Right lung (tissue), 10 donors: Measurements from ENCODE around the gene ANLN. TPM values are rescaled to one million over a fixed set of nuclear protein-coding genes. Genes with fewer than 3 reads are reported as not detected.

Experiments
- DNase-seq, 2 donors: peaks; one replicate each; pipeline ENCODE4 v3.0.0-alpha.2; 2013
- long read RNA-seq, 8 donors: transcript quantifications; one replicate each; lab custom pipeline, GENCODE V29; 2026
- polyA plus RNA-seq, 5 donors: library from polyadenylated mRNA; unstranded; fragments of 120-200 nt; gene quantifications; one replicate each; pipeline versions ENCODE4 v1.2.1 to v1.2.3, GENCODE V29; 2013; ENCODE audit warnings: inconsistent platforms in 1 of 5, low replicate concordance in 1 of 5; ENCODE audit not compliant: insufficient read length in 5 of 5, insufficient read depth in 1 of 5

The ANLN gene, protein sequence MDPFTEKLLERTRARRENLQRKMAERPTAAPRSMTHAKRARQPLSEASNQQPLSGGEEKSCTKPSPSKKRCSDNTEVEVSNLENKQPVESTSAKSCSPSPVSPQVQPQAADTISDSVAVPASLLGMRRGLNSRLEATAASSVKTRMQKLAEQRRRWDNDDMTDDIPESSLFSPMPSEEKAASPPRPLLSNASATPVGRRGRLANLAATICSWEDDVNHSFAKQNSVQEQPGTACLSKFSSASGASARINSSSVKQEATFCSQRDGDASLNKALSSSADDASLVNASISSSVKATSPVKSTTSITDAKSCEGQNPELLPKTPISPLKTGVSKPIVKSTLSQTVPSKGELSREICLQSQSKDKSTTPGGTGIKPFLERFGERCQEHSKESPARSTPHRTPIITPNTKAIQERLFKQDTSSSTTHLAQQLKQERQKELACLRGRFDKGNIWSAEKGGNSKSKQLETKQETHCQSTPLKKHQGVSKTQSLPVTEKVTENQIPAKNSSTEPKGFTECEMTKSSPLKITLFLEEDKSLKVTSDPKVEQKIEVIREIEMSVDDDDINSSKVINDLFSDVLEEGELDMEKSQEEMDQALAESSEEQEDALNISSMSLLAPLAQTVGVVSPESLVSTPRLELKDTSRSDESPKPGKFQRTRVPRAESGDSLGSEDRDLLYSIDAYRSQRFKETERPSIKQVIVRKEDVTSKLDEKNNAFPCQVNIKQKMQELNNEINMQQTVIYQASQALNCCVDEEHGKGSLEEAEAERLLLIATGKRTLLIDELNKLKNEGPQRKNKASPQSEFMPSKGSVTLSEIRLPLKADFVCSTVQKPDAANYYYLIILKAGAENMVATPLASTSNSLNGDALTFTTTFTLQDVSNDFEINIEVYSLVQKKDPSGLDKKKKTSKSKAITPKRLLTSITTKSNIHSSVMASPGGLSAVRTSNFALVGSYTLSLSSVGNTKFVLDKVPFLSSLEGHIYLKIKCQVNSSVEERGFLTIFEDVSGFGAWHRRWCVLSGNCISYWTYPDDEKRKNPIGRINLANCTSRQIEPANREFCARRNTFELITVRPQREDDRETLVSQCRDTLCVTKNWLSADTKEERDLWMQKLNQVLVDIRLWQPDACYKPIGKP
- polyA plus RNA-seq = 10 to 100 TPM; 20.7 to 73.3 (median 40.8) TPM
- long read RNA-seq, donor 1, partial matches to known transcripts = 17 of 17 reads
- long read RNA-seq, donor 1, other reads (novel, unspliced or antisense) = 0 of 17 reads
- long read RNA-seq, donor 2 = 0 reads
- long read RNA-seq, donor 3, partial matches to known transcripts = 6 of 7 reads
- long read RNA-seq, donor 3, other reads (novel, unspliced or antisense) = 0 of 7 reads
- long read RNA-seq, donor 4, full-length matches to known transcripts = 1 of 1 reads
- long read RNA-seq, donor 4, partial matches to known transcripts = 0 of 1 reads
- long read RNA-seq, donor 4, other reads (novel, unspliced or antisense) = 0 of 1 reads
- long read RNA-seq, donor 5, partial matches to known transcripts = 23 of 24 reads
- long read RNA-seq, donor 5, other reads (novel, unspliced or antisense) = 0 of 24 reads
- long read RNA-seq, donor 6 = 0 reads
- long read RNA-seq, donor 7, full-length matches to known transcripts = 2 of 2 reads
- long read RNA-seq, donor 7, partial matches to known transcripts = 0 of 2 reads
- long read RNA-seq, donor 7, other reads (novel, unspliced or antisense) = 0 of 2 reads
- long read RNA-seq, donor 8, full-length matches to known transcripts = 1 of 1 reads
- long read RNA-seq, donor 8, partial matches to known transcripts = 0 of 1 reads
- long read RNA-seq, donor 8, other reads (novel, unspliced or antisense) = 0 of 1 reads

DNA sequence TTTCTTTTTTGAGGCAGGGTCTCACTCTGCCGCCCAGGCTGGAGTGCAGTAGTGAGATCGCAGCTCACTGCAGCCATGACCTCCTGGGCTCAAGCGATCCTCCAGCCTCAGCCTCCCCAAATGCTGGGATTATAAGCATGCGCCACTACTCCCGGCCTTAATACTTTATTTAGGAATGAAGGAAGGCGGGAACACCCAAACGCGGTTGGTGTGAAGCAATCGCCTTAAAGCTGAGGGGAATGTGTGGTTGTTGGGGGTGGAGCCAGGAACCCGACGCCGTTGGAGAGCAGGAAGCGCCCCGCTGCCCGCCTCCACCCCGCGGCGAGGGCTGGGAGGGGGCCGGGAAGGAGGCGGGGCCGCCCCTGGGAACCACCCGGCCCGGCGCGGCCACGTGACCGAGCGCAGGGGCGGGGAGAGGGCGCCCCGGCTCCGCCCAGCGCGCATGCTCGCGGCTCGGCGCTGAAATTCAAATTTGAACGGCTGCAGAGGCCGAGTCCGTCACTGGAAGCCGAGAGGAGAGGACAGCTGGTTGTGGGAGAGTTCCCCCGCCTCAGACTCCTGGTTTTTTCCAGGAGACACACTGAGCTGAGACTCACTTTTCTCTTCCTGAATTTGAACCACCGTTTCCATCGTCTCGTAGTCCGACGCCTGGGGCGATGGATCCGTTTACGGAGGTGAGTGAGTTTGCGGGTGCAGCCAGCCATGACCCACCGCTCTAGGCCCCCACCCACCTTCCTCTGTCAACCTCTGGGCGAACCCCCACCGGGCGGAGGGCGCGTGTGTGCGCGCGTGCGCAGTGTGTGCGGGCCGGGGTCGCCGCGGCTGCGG is at the start of gene ANLN:
ANLN (plus strand) TSS at position 492 of the 828 bp plus-strand sequence; CDS start at position 657, 165 bp downstream.
- DNase-seq = peak; percentile 92 to 94

DNA sequence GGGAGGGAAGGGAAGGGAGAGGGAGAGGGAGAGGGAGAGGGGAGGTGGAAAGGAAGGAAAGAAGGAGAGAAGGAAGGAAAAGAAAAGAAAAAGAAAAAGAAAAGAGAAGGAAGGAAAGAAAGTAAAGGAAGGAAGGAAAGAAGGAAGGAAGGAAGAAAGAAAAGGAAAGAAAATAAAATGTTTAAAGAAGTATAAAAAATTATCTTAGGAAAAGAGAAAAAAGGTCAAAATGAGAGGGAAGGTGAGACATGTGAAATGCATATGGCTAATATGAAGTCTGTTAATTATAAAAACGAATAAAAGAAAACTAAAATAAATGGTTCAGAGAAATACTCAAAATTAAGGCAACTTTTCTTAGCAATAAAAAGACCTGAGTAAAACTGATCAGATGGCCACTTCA is 46.1 kb upstream of the ANLN start:
- DNase-seq = no peak

DNA sequence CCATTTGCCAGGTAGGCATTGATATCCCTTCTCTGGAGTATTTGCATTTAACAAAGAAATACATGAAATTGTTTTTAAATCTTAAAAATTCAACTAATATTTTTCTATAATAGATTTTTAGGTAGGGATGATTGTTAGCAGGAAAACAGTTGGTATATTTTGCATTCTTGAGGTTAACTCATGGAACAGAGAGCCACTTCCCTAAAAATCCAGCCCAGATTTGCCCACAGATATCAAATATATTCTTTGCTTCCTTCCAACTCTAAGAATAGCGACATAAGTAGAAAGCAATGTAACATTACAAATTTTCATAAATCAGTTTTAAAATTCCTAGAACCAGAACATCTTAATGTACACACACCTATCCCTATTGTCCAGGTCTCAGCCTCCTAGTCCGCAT is 45.0 kb upstream of the ANLN start:
- no peak for DNase-seq

DNA sequence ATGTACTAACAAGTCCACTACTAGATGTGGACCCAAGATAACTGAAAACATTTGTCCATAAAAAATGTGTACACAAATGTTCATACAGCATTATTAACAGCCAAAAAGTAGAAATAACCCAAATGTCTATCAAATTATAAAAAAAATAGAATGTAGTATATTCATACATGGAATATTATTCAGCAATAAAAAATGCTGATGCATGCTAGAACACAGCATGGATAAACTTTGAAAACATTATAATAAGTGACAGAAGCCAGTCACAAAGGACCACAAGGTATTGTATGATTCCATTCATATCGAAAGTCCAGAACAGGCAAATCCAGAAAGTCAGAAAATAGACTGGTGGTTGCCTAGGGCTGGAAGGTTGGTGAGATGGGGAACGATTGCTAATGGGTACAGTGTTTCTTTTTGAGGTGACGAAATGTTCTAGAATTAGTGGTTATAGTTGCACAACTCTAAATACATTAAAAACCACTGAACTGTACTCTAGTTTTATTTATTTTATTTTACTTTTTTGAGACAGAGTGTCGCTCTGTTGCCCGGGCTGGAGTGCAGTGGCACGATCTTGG is 43.3 kb upstream of the ANLN start:
- DNase-seq = no peak

DNA sequence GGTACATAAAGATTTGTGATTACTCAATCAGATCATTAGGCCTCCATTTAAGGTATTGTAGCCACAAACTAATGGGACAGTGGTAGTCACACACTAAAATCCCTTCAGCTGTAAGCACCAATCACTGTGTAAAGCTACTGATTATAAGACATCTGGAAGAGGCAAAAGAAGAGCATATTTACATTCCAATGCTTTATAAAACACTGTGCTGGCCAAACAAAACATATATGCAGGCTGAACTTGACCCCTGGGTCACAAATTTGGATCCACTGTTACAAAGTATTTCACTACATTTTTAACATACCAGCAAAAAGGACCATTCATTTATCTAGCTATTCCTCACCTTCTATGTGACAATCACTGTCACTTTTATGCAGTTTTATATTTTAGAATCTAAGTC is 41.4 kb upstream of the ANLN start:
- DNase-seq = no peak

DNA sequence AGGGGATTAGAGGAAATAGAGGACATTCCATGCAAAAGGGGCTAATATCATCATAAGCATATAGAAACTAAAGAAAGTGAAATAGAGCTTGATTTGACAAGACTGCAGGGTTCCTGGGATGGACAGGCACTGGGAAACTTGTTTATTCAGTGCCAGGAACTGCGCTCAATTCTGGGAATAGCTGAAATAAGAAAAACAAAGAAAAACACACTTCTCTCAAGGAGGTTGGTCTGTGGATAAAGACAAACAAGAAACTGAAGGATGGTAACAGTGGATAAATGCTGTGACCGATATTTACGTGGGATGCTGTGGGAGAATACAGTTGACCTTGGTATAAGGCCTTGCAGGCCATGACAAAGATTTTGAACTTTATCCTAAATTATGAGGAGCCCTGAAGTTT is 40.9 kb upstream of the ANLN start:
- DNase-seq = no peak

DNA sequence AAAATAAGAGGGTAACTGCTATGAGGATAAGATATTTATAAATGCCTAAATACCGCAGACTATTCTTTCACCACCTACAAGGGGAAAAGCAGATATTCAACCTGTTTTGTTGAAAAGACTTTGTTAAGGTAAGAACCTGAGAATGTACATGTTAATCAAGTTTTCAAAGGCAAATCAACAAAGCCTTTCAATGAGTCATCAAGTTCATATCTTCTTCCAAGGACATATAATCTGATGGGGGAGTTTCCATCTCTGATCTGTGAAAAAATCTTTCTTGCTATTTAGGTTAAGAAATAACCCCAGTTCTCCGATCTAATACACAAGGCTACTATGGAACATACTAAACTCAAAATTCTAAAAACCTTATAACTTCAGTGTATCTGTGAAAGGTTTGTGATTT is 40.0 kb upstream of the ANLN start:
- no peak for DNase-seq

DNA sequence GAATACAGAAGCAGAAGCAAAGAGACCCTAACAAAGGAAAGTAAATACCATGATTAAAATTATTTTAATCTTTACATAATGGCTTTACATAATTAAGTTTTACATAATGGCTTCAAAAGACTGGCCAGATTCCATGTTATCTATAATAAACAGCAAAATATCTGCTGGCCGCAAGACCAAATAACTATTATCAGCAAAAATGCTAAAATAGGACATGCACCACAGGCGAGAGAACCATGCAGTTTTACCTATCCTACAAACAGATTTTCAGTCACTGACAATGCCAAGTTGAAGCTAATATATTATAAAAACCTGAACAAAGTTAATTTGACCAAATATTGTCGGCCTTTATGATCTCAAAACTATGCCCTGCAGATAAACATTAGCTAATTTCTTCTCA is 34.2 kb upstream of the ANLN start:
- no peak for DNase-seq

DNA sequence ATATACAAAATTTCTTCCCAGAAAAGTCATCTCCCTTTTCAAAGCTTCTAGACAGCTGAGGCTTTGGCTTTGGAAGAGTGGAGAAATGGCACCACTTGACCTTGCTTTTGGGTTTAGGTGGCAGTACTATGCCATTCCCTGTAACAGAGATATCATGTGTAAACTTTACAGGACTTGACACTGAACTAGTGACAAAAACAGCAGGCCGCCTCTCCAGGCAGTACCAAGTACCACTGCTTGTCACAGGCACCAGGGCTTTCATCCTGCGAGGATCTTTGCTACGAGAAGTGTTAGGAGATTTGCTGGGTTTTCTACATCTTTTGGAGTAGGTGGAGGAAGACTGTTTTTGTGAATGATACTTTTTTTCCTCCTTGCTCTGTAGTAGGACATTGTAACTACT is 32.6 kb upstream of the ANLN start:
- DNase-seq = no peak

DNA sequence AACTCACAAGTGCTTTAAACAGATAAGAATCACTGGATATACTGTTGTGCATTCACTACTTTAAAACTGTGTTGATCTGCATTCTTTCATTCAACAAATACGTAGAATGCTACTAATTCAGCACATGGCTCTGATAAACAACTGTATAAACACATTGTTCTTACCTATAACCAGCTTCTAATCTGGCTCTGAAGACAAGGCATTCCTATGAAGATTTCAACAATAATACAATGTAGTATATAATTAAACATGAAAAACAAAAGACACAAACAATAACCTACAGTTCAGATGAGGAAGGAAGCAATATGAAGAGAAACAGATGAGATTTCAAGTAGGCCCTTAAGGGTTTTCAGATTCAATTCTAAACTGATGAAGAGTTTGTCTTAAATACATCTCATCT is 31.1 kb upstream of the ANLN start:
- DNase-seq = no peak

DNA sequence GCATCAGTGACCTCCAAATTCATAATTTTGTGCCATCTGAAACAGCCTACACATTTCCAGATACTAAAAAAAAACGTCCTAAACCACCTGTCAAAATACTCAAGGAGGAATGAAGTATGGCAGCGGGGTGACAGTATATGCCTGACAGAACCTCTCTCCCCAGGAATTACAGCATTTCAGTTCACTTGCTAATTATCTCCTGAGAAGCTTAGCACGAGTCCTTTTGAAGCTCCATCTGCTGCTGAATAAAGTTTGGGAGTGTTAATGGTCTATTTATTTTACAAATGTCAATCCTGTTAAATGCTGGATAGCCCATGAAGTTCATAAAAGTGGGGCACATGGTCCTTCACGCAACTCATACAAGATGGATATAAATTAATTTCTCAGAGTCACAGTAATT is 29.4 kb upstream of the ANLN start:
- DNase-seq = no peak

DNA sequence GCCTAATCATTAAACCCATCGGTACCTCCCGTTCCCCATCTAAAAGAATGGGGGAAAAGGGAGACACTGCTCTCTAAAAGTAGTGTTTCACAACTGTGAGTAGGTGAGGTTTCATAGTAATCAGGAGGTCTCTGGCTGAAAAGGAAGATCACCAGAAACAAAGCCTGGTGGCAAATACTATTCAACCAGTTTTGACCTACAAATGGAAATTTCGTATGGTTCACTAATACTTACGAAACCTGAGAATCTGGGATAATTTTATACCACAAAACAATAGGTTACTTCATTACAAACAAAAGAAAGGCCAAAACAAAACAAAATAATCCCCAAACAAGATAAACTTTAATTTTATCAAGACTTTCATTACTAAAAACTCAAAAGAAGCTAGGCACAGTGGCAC is 28.4 kb upstream of the ANLN start:
- no peak for DNase-seq

DNA sequence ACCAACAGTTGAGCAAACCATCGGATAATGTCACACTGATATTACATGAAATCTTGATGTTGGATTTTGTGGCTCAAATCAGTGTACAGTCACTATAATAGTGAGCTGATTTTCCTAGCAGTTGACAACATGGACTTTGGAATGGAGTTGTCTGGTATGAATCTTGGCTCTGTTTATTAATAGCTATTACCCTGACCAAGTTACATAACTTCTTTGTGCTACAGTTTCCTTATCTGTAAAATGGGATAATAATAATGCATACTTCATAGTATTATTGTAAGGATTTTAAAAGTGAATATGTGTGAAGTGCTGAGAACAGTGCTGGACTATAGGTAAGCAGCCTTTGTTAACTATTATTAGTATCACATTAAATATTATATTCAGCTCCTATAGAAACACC is 26.1 kb upstream of the ANLN start:
- DNase-seq = no peak

DNA sequence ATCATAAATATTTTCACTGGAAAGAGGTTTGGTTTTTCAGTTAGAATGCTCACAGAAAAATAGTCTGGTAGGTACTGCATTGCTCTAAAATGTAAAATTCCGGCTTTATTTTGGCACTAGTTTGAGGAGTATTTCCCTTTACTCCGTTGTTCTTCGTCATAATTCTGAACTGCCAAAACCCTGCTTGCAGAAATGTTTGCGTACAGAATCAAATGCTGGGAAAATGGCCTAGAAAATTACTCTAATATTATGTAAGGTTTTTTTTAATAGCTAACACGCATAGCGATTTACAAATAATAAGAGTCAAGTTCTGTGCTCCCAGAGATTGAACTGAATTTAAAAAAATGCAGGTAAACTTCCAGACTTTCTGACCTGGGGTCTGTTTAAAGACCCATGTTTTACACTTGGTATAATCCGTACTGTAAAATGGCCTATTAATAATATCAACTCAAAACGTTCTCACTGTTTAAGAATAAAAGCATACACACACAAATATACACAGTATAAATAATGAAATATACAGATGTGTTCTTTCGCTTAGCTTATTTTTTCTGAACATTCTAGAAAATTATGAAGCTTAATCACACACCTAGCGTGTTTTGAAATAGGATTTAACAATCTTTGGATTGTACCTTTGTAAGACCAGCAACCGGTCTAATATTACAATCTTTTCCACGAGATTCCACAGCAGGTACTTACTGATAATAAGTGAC is 23.5 kb upstream of the ANLN start:
- no peak for DNase-seq

DNA sequence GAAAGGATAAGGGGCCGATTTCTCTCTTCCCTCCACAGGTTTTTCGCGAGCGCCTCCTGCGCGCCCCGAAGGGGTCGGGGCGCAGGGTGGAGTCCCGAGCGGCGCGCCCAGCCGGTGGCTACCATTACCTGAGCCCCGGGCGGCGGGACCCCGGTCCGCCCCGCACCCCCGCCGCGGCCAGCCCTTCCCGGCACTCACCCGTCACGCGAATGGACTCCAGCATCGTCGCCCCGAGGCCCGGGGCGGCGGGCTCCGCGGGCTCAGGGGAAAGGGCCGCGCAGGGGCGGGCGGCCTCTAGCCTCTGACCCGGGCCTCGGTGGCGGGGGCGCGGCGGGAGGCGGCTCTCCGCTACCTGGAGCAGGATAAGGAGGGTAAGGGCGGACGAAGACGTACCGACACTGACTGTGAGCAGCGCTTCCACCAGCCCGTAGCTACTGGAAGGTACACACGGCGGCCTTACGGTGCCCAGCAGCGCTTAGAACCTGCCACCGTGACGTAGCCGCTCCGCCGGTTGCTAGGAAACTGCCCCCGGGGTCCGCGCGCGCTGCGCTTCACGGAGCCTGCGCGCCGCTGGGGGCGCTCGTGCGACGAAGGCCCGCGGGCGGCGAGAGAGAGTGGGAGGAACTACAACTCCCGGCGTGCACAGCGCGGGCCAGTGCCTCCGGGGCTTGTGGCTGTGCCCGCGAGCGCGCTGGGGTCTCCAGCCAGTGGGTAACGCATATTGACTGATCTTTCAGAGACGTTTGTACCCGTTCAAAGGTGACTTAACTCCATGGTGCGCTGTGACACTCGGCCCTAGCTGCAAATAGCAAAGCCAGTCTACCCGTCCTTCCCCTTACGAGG is 22.7 kb upstream of the ANLN start:
- peak; percentile 88 for DNase-seq

DNA sequence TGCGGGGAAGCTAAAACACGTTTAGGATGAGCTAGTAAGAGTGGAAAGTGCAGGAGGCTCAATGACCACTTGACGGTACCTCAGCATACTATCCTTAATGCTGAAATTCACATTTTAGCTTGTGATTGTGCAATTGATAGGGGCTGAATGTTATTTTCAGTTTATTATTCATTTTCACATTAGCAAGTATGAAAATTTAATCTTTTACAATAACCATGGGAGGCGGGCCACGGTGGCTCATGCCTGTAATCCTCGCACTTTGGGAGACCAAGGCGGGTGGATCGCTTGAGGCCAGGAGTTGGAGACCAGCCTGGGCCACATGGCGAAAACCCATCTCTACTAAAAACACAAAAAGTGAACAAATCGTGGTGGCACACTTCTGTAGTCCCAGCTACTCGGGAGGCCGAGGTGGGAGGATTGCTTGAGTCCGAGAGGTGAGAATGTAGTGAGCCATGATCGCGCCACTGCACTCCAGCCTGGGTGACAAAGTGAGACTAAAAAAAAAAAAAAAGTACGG is 22.0 kb upstream of the ANLN start:
- DNase-seq = no peak

DNA sequence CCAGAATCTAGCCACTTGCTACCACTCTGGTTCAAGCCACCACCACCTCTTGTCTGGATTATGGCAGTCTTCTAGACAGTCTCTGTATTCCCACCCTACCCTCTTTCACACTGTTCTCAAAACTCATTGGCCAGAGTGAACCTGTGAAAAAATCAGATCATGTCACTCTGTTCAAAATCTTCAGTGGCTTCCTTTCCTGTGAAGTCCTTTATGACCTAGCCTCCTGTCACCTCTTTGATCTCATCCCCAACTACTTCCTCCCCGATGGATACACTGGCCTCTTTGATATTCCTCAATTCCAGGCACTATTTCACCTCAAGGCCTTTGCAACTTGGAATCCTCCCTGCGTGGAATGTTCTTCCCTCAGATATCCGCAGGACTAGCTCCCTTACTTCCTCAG is 21.2 kb upstream of the ANLN start:
- DNase-seq = no peak

DNA sequence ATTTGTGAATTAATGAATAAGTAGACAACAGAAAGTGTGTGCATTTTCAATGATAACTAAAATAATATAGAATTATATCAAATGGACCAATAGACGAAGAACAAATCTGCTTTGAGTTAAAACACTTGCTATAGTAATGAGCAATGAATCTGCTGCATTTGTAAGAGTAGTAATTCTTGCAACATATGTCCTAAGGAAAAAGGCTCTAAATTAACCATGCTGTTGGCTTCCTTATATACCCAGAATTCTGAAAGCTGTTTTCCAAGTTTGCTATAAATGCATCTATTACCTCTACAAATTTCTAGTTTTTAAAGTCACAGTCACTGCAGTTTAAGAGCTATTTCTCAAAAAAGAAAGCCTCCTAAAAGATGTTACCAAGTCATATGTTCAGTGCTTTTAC is 20.5 kb upstream of the ANLN start:
- no peak for DNase-seq
